ENCODE data around the gene SETD3. TPM values are rescaled to one million over a fixed set of nuclear protein-coding genes. Genes with fewer than 3 reads are reported as not detected.

SETD3 gene
- total RNA-seq, 1 experiment from 2014 or later = 90.3 TPM

- Histone ChIP-seq H3K4me2 (ENCODE audit: low read depth, low read length, poor library complexity, severe bottlenecking) (no peak overlapping the region), H3K4me1 (ENCODE audit: low read length) (no peaks in the 10 kb centered on the region), H2AFZ (ENCODE audit: low read length) (no peak overlapping the region), H3K9me3 (ENCODE audit: low read length) (no peaks in the 10 kb centered on the region), H3K4me3 (ENCODE audit: low read length) (no peak overlapping the region), H3K27me3 (ENCODE audit: low read length) (no peaks in the 10 kb centered on the region), H3K36me3 (ENCODE audit: insufficient read depth, low read length) (no peaks in the 10 kb centered on the region), H4K20me1 (ENCODE audit: insufficient read depth, low read depth, low read length) (peaks cover 27% of the 10 kb centered on the region; the same call in 1 of the 2 replicates), H3K9me2 (replicated peaks; ENCODE audit: insufficient read depth, low read length) (no peaks in the 10 kb centered on the region), H3K79me2 (ENCODE audit: low read length) (no peaks in the 10 kb centered on the region), H3K9ac (ENCODE audit: low read length) (no peak overlapping the region), H3K27ac (ENCODE audit: low read length) (no peak overlapping the region)
- DNase-seq = peak; percentile 92
Measured at GRCh38 chr14:99518441-99519346, 38.0 kb upstream of the SETD3 start.

- peaks cover 27% of the 10 kb centered on the region; the same call in 1 of the 2 replicates for H4K20me1 ChIP-seq (ENCODE audit: insufficient read depth, low read depth, low read length)
- H3K9ac ChIP-seq (ENCODE audit: low read length) = no peak overlapping the region
- no peak overlapping the region for H3K4me2 ChIP-seq (ENCODE audit: low read depth, low read length, poor library complexity, severe bottlenecking)
- no peak overlapping the region for H3K4me3 ChIP-seq (ENCODE audit: low read length)
- no peaks in the 10 kb centered on the region for H3K79me2 ChIP-seq (ENCODE audit: low read length)
- no peaks in the 10 kb centered on the region for H3K4me1 ChIP-seq (ENCODE audit: low read length)
- H2AFZ ChIP-seq (ENCODE audit: low read length) = no peak overlapping the region
- no peak for DNase-seq
- H3K27ac ChIP-seq (ENCODE audit: low read length) = no peak overlapping the region
- H3K9me3 ChIP-seq (ENCODE audit: low read length) = no peaks in the 10 kb centered on the region
- H3K36me3 ChIP-seq (ENCODE audit: insufficient read depth, low read length) = no peaks in the 10 kb centered on the region
- H3K27me3 ChIP-seq (ENCODE audit: low read length) = no peaks in the 10 kb centered on the region
- no peaks in the 10 kb centered on the region for H3K9me2 ChIP-seq (replicated peaks; ENCODE audit: insufficient read depth, low read length)
Measured at GRCh38 chr14:99517643-99518381, 37.2 kb upstream of the SETD3 start.

- H3K9ac ChIP-seq (ENCODE audit: low read length) = no peak overlapping the region
- no peaks in the 10 kb centered on the region for H3K79me2 ChIP-seq (ENCODE audit: low read length)
- no peaks in the 10 kb centered on the region for H3K4me1 ChIP-seq (ENCODE audit: low read length)
- H3K27ac ChIP-seq (ENCODE audit: low read length) = no peak overlapping the region
- H2AFZ ChIP-seq (ENCODE audit: low read length) = no peak overlapping the region
- DNase-seq = no peak
- H3K4me3 ChIP-seq (ENCODE audit: low read length) = no peak overlapping the region
- peaks cover 28% of the 10 kb centered on the region; the same call in 1 of the 2 replicates for H4K20me1 ChIP-seq (ENCODE audit: insufficient read depth, low read depth, low read length)
- no peaks in the 10 kb centered on the region for H3K36me3 ChIP-seq (ENCODE audit: insufficient read depth, low read length)
- H3K4me2 ChIP-seq (ENCODE audit: low read depth, low read length, poor library complexity, severe bottlenecking) = no peak overlapping the region
- H3K9me3 ChIP-seq (ENCODE audit: low read length) = no peaks in the 10 kb centered on the region
- no peaks in the 10 kb centered on the region for H3K27me3 ChIP-seq (ENCODE audit: low read length)
- no peaks in the 10 kb centered on the region for H3K9me2 ChIP-seq (replicated peaks; ENCODE audit: insufficient read depth, low read length)
Measured at GRCh38 chr14:99516871-99517642, 36.4 kb upstream of the SETD3 start.

GRCh38 chr14:99516156-99516870 is 35.7 kb upstream of the SETD3 start:
- Histone ChIP-seq H3K27me3 (ENCODE audit: low read length) (no peaks in the 10 kb centered on the region), H3K4me3 (ENCODE audit: low read length) (no peak overlapping the region), H3K9ac (ENCODE audit: low read length) (no peak overlapping the region), H3K9me2 (replicated peaks; ENCODE audit: insufficient read depth, low read length) (no peaks in the 10 kb centered on the region), H3K27ac (ENCODE audit: low read length) (no peak overlapping the region), H2AFZ (ENCODE audit: low read length) (no peak overlapping the region), H3K4me1 (ENCODE audit: low read length) (no peaks in the 10 kb centered on the region), H3K9me3 (ENCODE audit: low read length) (no peaks in the 10 kb centered on the region), H3K79me2 (ENCODE audit: low read length) (no peaks in the 10 kb centered on the region), H3K36me3 (ENCODE audit: insufficient read depth, low read length) (no peaks in the 10 kb centered on the region; the same call in 1 of the 2 replicates), H4K20me1 (ENCODE audit: insufficient read depth, low read depth, low read length) (peaks cover 34% of the 10 kb centered on the region; the same call in 1 of the 2 replicates), H3K4me2 (ENCODE audit: low read depth, low read length, poor library complexity, severe bottlenecking) (no peak overlapping the region)
- no peak for DNase-seq

- no peaks in the 10 kb centered on the region for H3K79me2 ChIP-seq (ENCODE audit: low read length)
- no peaks in the 10 kb centered on the region for H3K4me1 ChIP-seq (ENCODE audit: low read length)
- no peak overlapping the region for H3K9ac ChIP-seq (ENCODE audit: low read length)
- H3K4me2 ChIP-seq (ENCODE audit: low read depth, low read length, poor library complexity, severe bottlenecking) = no peak overlapping the region
- DNase-seq = no peak
- no peaks in the 10 kb centered on the region for H3K9me3 ChIP-seq (ENCODE audit: low read length)
- no peaks in the 10 kb centered on the region for H3K27me3 ChIP-seq (ENCODE audit: low read length)
- no peak overlapping the region for H2AFZ ChIP-seq (ENCODE audit: low read length)
- H3K4me3 ChIP-seq (ENCODE audit: low read length) = no peak overlapping the region
- H4K20me1 ChIP-seq (ENCODE audit: insufficient read depth, low read depth, low read length) = peaks cover 42% of the 10 kb centered on the region
- H3K27ac ChIP-seq (ENCODE audit: low read length) = no peak overlapping the region
- no peaks in the 10 kb centered on the region; the same call in 1 of the 2 replicates for H3K36me3 ChIP-seq (ENCODE audit: insufficient read depth, low read length)
- no peaks in the 10 kb centered on the region for H3K9me2 ChIP-seq (replicated peaks; ENCODE audit: insufficient read depth, low read length)
Measured at GRCh38 chr14:99515301-99516155, 34.9 kb upstream of the SETD3 start.

- H3K4me1 ChIP-seq (ENCODE audit: low read length) = no peaks in the 10 kb centered on the region
- no peak for DNase-seq
- no peaks in the 10 kb centered on the region; the same call in 1 of the 2 replicates for H3K36me3 ChIP-seq (ENCODE audit: insufficient read depth, low read length)
- H3K4me2 ChIP-seq (ENCODE audit: low read depth, low read length, poor library complexity, severe bottlenecking) = no peak overlapping the region
- H2AFZ ChIP-seq (ENCODE audit: low read length) = no peak overlapping the region
- no peak overlapping the region for H3K9ac ChIP-seq (ENCODE audit: low read length)
- H4K20me1 ChIP-seq (ENCODE audit: insufficient read depth, low read depth, low read length) = peaks cover 42% of the 10 kb centered on the region
- no peaks in the 10 kb centered on the region for H3K27me3 ChIP-seq (ENCODE audit: low read length)
- H3K4me3 ChIP-seq (ENCODE audit: low read length) = no peak overlapping the region
- H3K27ac ChIP-seq (ENCODE audit: low read length) = no peak overlapping the region
- H3K9me3 ChIP-seq (ENCODE audit: low read length) = no peaks in the 10 kb centered on the region
- H3K9me2 ChIP-seq (replicated peaks; ENCODE audit: insufficient read depth, low read length) = no peaks in the 10 kb centered on the region
- H3K79me2 ChIP-seq (ENCODE audit: low read length) = no peaks in the 10 kb centered on the region
Measured at GRCh38 chr14:99514552-99515300, 34.1 kb upstream of the SETD3 start.

All from Karpas-422 (cell line).